ENCODE data around the gene PNMA6E.

DNA sequence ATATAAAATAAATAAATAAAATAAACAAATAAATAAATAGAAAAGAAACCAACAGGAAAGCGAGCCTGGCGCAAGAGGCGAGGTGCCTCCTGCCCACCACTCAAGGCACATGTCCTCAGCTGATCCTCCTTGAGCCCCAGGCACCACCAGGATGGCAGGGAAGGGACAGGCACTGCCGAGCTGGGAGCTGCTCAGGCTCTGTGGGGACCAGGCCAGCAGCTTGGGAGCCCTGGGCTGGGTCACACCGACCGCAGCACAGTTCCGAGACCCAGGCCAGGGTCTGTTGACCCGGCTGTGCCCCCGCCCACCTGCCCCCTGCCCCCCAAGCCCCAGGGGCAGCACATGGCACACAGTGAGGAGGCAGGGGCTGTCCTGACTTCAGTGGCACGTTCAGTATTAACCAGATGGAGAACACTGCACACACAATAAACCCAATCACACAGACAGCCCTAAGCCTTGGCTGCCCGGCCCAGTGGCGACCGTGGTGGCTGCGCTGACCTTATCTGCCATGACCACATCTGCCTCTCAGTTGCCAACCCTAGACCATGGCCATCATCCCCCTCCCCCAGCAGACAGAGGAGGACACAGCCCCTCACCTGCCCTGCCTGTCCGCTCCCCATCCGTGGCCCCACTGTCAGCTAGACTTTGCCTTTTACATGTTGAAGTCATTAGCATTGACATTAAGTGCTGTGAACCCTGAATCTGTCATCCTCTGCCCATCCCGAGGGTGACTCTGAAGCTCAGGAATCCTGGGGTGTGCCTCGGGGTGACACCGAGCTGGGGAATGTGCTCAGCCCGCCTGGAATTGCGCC is 47.6 kb upstream of the PNMA6E start:
- no peak for TF ChIP-seq POLR2A (IDR thresholded peaks at IDR 0.05)
- TF ChIP-seq, protein P1, sequence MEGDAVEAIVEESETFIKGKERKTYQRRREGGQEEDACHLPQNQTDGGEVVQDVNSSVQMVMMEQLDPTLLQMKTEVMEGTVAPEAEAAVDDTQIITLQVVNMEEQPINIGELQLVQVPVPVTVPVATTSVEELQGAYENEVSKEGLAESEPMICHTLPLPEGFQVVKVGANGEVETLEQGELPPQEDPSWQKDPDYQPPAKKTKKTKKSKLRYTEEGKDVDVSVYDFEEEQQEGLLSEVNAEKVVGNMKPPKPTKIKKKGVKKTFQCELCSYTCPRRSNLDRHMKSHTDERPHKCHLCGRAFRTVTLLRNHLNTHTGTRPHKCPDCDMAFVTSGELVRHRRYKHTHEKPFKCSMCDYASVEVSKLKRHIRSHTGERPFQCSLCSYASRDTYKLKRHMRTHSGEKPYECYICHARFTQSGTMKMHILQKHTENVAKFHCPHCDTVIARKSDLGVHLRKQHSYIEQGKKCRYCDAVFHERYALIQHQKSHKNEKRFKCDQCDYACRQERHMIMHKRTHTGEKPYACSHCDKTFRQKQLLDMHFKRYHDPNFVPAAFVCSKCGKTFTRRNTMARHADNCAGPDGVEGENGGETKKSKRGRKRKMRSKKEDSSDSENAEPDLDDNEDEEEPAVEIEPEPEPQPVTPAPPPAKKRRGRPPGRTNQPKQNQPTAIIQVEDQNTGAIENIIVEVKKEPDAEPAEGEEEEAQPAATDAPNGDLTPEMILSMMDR (IDR thresholded peaks at IDR 0.05) = no peak

All from prostate gland (tissue), 2 donors.